ENCODE measurements around the gene GLCE.
"Not testable (repeated sequence)": the region's sequence is repeated elsewhere in the genome, so short reads cannot be mapped to it uniquely, and the experiment has no call there.

The GLCE gene

DNA sequence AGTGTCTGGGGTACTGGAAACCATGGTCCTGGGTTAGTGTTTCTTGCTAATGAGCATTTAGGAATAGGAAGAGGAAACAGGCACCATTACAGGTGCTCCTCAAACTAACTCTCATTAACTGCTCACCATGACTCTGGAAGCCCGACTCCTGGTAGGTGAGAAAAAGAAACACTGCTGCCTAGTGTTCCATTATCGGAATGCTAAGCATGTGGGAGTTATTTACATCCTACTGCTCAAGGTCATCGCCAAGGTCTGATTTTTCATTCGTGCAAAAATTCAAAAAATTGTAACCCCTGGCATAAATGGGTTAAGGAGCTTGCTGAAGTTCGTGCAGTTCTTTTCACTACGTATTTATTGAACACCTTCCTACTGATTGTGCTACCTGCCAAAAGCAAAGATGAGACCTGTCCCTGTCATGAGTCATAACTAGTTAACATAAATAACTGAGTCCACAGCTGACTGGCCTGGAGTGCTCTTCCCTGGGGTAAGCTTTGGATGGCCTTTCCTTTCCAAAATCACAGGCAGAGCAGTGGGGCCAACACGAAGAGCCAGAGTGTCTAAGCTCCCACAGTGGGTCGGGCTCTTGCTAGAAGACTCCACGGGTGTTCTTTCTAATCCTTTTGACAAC lies 115.6 kb downstream of the GLCE start:
- DNase-seq: no peak

DNA sequence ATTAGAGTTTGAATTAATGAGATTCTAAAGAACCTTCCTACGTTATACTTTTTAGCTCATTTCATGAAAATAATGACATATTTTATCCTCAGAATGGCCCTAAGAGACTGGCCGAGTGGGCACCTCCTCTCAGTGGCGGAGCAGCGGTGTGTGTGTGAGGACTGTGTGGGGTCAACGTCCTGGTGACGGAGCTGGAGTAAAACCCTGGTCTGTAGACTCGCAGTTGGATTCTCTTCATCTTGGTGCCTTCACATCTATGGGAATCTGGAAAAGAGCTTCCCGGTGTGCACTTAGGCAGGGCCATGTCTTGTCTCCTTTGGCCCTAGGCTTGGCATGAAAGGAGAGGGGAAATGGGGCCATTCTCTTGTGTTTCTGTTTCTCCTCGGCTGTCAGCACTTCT lies 116.9 kb downstream of the GLCE start:
- no peak for DNase-seq

DNA sequence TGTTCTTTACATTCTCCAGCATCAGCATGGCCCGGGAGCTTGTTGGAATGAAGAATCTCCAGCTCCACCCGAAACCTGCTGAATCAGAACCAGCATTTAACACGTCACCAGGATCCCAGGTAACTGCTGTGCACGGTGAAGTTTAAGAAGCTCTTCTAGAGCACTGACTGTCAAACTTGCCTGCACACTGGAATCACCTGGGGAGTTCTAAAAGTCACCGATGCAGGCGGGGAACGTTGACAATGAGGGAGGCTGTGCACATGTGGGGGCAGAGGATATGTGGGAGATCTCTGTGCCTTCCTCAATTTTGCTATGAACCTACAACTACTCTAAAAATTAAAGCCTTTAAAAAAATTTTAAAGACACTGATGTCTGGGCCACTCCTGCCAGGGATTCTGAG lies 119.2 kb downstream of the GLCE start:
- no peak for DNase-seq

DNA sequence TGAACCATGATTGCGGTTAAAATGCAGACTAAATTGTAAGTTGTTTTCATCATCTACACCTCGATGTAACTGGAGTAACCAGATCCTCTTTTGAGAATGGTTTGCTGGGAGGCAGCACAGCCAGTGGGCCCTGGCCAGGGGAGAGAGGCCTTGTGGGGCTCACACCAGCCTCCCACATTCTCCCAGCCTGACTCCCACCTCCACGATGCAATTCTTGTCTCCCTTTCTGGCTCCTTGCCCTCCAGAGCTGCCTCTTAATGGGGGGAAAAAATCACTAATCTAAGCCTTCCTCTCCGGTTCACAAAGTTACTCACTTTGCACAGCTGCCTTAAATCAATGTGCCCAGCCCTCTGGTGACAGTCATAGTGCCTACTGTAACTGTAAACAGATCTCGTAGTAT lies 120.3 kb downstream of the GLCE start:
- no peak for DNase-seq

DNA sequence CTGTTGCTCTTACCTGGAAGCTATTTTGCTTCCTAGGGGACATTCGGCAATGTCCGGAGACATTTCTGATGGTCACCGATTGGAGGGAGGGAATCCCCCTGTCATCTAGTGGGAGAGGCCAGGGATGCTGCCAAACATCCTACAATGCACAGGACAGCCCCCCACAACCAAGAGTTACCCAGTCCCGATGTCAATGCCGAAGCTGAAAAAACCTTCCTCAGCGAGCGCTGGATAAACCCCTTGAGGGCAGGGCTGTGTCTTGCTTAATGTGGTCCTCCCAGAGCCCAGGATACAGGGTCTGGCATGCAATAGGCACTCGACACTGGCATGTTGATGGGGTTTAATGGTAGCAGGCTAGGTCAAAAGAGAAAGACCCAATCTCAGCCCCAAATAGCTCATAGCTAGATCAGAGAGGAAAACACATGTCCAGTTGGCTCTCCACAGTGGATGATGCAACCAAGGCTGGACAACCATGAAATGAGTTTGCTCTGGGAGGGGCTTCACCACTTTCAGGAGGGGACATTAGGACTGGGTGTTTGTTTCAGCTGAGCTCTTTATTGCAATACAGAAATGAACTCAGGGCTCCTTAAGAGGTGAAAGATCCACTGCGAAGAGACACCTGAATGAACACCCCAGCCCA lies 121.8 kb downstream of the GLCE start:
- no peak for DNase-seq

DNA sequence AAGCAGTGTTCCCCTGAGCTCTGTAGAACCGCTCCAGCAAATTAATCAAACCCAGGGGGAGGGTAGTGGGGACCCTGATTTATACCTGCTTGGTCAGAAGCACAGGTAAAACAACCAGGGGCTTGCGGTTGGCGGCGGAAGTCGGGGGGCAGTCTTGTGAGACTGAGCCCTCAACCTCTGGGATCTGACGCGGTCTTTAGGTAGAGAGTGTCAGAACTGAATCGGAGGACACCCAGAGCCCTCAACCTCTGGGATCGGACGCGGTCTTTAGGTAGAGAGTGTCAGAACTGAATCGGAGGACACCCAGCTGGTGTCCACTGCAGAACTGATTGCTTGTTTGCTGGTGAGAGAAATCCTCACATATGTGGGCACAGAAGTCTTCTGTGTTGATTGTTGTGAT lies 125.4 kb downstream of the GLCE start:
- DNase-seq: no peak

DNA sequence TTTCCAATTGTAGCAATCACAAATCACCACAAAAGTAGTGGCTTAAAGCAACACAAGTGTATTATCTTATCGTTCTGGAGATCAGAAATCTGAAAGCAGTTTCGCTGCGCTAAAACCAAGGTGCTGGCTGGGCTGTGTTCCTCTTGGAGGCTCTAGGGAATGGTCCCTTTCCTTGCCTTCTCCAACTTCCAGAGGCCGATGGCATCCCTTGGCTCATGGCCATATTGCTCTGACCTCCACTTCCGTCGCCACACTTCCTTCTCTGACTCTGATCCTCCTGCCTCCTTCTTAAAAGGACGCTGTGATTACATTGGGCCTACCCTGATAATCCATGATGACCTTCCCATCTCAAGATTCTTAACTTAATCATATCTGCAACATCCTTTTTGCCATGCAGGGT lies 127.6 kb downstream of the GLCE start:
- DNase-seq: no peak

DNA sequence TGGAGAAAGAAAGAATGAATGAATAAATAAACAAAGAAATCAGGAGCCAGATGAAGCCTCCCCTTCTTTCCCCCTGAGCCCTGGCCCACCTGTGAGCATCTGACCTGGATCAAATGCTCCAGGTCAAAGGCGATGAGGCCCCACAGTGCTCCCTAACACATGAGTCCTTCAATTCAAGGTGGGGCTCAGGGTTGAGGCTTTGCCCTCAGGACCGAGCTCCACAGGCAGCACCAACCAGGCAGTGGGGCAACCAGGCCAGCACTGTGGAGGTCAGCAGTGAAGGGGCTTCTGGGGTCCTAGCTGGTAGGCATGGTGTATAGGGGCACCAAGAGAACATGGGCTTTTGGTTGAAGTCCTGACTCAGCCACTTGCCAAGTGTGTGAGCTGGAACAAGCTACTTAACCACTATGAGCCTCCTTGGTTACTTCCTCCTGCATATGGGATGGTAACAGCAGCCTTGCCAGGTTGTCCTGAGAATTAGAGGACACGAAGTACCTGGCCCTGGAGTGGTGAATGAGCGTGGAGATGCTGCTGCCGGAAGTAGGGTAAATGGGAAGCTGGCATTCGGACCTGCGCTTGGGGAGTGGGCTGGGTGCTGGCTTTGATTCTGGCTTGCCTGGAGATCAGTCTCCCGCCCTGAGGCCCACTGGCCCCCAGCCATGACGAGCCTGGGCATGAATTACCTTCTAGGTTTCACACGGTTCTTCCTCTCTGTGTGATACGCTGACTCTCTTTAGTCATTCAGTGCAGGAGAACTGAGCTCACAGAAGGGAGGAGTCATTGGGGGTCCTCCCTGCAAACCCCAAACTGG lies 128.3 kb downstream of the GLCE start:
- DNase-seq: no peak

DNA sequence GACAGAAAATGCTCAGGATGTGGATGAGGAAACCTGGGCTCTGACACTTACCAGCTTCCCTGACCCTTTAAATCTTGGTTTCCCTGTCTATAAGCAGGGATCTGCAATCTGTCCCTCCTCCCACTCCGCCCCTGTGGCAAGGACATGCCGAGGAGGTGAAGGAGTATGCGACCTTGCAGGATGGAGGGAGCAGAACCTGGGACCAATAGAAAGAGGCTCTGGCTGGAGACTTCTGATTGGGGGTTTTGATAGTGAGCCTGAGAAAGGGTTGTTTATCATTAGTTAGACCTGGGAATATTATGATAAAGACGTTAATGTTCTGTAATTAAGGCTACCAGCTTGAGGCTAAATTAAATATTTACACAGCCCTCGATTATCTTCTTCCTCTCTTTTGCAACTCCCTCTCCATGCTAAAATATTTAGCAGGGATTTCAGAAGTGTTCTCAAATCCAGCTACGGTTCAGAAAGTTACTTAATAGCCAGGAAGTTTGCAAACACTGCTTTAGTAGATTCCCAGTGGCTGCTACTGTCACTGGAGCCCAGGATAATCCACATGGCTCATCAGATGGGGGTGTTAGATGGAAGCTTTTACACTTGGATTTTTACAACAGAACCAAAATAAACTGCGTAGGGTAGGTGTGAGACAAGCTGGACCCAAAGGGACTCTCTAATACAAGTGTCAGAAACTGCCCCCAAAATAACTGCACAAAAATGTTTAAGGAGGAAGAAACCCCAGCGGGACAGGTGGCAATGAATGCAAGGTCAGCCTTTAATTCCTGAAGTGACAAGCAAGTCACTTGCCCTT lies 129.1 kb downstream of the GLCE start:
- DNase-seq: no peak

DNA sequence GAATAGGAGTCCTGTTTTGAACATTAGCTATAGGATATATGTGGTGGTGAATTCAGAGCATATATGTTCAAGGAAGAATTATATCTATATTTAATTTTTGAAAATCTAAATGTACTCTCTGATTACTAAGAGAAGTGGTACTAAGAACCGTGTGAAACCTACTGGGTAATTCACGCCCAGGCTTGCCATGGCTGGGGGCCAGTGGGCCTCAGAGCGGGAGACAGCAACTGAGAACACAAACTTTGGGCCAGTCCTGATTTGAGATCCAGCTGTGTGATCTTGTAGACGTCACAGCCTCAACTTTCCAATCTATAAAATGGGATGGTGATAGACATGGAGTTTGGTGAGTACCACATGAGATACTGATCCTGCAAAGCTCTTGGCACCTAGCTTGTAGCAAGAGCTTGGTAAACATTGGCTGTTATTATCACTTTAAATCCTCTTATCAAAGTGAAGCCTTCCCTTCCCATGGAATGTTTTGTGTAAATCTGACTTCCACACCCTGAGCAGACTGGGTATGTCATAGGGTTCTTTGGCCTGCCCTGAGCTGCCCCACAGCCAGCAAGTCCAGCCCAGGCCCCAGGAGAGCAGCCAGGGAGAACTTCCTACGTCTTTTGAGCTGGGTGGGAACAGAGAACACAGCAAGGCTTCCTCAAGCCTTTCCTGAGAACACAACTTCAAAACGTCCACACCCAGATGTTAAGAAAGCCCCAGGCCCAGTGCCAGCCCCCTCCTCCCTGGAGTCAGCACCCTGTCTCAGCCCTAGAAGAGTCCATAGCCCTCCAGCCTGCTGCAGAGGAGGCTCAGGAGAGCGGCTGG lies 130.1 kb downstream of the GLCE start:
- DNase-seq: no peak

DNA sequence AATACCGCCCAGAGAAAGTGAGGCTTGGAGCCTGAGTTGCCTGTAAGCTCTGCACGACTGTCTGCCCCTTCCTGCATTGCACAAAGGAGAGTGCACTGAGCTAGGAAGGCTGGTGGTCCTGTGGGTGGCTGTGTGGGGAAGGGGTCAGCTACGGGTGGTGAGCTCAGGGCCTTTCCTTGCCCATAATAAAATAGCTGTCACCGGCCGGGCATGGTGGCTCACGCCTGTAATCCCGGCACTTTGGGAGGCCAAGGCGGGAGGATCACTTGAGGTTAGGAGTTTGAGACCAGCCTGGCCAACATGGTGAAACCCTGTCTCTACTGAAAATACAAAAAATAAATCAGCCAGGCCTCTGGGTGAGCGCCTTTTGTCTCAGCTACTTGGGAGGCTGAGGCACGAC lies 131.2 kb downstream of the GLCE start:
- DNase-seq: not testable (repeated sequence)

DNA sequence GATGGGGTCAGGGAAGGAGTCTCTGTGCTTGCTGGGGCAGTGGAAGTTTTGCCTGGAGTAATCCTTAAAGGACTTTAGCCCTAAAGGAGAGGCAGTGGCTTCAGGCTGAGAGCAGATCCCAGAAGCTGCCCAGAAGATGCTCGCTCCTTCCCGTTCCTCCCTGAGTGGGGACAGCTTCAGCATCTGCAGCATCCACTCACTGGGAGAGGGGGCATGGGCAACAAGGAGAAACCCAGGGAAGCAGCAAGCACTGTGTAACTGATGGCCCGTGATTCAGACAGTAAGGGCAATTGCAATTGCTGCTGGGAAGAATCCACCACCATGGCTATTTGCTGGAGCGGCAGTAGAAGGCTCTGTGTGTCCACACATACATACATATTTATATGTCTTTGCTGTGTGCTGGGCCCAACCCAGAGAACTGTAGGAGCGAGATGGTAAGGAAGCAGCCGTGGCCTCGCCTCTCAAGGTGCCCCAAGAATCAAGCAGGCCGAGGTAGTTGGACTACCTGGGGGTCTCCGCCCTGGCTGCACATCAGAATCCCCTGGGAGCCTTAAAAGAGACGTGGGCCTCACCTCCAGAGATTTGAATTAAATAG lies 132.5 kb downstream of the GLCE start:
- DNase-seq: no peak

DNA sequence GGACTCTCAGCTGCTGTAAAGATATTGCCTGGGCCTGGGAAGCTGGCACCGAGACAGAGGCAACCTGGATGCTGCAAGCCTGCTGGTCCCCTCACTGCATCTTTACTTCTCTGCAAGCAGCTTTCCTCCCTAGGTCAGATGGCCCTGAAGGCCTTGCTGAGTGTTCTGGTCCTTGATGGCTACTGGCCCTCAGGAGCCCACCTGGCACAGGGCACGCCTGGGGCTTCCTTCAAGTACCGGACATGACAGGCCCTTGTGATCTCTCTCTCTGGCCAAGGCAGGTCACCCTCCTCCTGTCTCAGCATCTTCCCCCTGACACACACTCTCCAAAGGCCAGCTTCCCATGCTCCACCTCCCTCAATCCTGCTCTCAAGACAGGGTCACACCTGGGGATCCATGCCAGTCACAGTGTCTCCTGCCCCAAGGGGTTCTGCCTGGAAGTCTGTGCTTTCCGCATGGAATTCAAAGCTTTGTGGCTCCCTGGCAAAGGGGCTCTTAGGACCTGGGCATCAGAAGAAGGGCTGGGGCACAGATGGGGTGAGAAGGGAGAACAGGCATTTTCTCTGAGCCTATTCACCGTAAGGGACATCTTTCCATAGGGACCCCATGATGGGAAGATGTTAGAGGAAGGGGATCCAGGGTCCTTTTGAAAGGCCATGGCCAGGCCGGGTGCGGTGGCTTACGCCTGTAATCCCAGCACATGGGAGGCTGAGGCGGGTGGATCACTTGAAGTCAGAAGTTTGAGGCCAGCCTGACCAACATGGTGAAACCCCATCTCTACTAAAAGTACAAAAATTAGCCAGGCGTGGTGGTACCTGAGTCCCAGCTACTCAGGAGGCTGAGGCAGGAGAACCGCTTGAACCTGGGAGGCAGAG lies 133.5 kb downstream of the GLCE start:
- no peak for DNase-seq

DNA sequence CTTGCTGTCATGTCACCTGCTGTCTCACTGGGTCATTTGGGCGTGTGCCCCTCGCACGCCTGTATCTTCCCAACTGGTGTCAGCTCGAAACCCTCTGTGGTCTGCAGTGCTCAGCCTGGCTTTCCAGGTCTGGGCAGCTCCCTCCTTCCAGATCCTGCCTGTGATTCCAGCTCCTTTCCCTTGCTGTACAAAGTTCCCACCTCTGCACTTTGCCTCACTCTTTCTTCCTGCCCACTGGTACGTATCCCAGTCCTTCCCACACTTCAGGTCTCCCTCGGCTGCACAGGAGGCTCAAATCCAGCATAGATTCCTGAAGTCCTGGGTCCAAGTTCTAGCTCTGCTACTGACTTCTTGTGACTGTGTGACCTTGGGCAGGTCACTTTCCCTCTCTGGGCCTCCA lies 136.2 kb downstream of the GLCE start:
- no peak for DNase-seq

DNA sequence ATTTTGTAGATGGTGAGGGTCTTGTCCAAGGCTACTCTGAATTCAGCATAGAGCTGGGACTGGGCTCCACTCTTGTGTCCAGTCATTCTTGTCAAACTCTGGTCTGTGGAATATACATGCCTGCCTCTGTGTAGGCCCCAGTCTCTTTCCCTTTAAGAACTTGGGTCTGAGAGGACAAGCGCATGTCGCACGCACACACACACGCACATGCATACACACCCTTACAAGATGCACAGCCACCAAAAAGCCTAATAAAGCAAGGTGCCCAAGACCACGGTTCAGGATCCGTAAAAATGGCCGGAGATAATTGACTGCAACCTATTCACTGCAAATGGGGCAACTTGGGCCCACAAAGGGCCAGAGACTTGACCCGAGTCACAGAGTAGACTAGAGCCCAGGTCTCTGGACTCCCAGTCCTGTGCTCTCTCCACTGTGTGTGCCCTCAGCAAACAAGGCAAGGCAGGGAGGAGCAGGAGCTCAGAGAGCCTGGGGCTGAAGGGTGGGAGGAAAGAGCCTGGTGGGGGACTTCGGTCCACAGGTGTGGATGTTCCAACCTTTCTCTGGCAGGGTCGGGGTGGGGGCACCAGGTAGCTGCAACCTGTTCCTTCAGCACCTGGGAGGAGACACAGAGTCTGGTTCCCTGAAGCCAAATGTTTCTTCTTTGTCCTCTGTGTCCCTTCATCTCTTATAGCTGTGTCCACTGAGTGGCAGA lies 137.4 kb downstream of the GLCE start:
- no peak for DNase-seq

DNA sequence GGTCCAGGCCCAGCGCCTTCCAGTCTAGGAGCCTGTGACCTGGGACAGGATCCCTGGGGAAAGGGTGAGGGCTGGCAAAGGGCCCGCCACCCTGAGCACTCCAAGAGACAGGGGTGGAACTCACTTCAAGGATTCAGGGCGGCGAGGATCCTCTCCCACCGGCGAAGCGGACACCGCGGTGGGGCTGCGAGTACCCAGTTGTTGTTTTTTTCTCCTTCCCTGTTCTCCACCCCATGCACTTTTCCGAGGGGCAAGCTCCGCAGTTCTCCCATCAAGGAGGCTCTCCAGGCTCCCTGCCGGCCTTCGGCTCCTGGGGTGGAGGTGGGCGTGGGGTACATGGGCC lies 137.9 kb downstream of the GLCE start:
- DNase-seq: no peak

DNA sequence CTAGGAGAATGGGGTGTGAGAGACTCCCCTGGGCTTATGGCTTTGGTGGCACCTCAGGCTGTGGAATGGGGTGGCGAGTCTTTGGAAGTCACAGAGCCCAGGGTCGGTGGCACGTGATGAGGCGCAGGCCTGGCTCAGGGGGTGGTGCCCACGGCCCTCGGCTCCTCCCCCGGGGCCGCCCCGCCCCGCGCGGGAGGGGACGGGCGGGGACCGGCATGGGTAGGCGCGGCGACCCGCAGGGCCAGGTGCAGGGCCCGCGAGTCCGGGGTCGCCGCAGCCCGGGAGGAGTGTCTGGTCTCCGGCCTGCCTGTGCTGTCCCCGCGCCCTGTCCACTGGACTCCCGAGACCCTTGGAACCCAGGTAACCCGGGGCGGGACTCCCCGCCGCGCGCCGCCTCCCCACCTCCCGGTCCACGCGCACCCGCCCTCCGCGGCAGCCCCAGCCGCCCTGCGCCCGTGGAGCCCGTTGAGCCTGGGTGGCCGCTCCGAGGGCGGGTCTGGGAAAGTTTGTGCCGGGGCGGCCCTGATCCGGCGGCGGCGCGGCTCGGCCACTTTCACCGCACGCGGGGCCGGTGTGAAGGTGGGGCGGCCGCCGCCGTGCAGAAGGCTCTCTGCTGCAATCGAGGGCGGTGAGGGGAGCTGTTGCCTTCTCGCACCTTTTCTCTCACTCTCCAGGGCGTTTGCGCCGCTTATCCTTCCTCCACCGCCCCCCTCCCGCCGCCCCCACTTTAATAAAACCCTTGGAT lies 138.4 kb downstream of the GLCE start, which contains the start of gene PAQR5:
PAQR5 (plus strand) TSS at position 216 of the 745 bp plus-strand sequence. CDS start 61,169 bp downstream, outside the sequence.
- peak in 2 of 3 donors; percentile 55 to 70 for DNase-seq

DNA sequence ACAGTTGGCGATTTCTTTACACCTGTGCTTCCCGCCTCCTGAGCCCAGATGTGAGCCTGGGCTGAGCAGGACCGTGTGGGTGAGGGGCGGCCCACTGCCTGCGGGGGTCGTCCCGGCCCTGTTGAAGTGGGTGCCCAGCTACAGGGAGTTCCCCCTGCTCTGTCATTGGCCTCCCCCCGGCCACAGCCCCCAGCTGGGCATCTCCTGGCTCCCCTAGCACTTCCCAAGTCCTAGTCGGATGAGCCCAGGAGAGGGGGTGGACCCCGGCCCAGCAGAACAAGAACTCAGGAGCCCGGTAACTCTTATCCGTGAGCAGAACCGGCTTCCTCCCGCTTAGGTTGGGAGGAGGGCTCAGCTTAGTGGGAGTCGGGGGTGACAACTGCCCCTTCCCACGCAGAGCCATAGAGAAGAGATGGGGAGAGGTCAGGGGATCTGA lies 139.0 kb downstream of the GLCE start:
- no peak for DNase-seq

DNA sequence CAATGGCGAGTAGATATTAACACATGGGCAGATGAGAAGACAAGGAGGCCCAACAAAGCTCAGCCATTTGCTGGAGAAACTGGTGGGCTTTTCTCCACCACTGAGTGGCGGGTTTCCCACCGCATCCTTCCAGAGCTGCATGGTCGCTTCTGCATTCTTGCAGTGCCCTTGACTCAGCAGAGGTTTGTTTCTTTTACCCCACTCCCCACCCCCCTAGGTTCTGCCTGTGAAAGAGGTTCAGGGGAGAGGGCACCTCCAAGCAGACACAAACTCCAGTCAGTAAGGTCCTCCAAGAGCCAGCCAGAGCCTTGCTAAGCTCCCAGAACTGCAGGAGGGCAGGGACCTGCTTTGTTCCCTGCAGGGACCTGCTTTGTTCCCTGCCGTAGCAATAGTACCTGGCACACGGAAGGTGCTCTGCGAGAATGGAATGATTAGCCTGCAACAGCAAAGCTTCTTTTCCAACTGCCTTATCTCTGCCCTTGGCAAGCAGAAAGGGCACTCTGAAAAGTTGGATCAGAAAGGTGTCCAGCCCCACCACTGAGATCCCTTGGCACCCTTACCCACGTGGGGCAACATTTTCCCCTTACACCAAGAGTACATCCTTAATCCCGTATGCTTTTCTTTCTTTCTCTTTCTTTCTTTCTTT lies 139.6 kb downstream of the GLCE start:
- DNase-seq: no peak
